Gastroesophageal sphincter (tissue), 3 donors: ENCODE results near the gene KIF2A.

Experiments used
- EP300 ChIP-seq: sonication (generic); formaldehyde crosslinking; IDR thresholded peaks from one replicate; pipeline ENCODE4 v1.6.1; 2017; ENCODE audit warnings: antibody characterized with exemption, mild to moderate bottlenecking
- POLR2A ChIP-seq, 2 donors: fragments of 450-650 bp; IDR thresholded peaks; one replicate each; pipeline ENCODE4 v1.6.1; 2017; ENCODE audit warnings: antibody characterized with exemption in 2 of 2, mild to moderate bottlenecking in 2 of 2, moderate library complexity in 1 of 2
- POLR2AphosphoS5 ChIP-seq: sonication (generic); formaldehyde crosslinking; IDR thresholded peaks from one replicate; pipeline ENCODE4 v1.6.1; 2017; ENCODE audit warnings: antibody characterized with exemption
- TF ChIP-seq, protein P1 (sequence below), 4 experiments: fragments of 200-600 bp in 2 of 4; fragments of 450-650 bp in 2 of 4; sonication (generic) in 1 of 4; IDR thresholded peaks; one replicate each; pipeline ENCODE4 v1.5.1; 2017 to 2019; ENCODE audit warnings: antibody characterized with exemption in 4 of 4, mild to moderate bottlenecking in 2 of 4, moderate library complexity in 2 of 4

DNA sequence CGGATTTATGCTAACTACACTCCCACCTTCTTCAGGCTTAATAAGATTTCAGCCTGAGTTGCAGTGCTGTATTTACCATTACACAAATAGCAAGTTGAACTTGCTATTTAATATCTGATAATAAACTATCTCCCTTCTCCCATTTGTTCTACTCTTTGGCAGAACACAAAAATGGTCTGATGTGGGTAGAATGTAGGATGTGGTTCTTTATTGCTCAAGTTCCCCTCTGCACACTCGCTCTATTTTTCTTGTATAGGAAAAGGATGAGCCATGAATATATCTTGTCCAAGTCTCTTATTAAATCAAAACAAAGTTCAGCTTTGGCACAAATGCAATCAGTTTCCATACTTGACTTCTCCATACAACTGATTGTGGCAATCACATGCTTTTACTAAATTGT is 37.2 kb upstream of the KIF2A start:
- TF ChIP-seq, protein P1, sequence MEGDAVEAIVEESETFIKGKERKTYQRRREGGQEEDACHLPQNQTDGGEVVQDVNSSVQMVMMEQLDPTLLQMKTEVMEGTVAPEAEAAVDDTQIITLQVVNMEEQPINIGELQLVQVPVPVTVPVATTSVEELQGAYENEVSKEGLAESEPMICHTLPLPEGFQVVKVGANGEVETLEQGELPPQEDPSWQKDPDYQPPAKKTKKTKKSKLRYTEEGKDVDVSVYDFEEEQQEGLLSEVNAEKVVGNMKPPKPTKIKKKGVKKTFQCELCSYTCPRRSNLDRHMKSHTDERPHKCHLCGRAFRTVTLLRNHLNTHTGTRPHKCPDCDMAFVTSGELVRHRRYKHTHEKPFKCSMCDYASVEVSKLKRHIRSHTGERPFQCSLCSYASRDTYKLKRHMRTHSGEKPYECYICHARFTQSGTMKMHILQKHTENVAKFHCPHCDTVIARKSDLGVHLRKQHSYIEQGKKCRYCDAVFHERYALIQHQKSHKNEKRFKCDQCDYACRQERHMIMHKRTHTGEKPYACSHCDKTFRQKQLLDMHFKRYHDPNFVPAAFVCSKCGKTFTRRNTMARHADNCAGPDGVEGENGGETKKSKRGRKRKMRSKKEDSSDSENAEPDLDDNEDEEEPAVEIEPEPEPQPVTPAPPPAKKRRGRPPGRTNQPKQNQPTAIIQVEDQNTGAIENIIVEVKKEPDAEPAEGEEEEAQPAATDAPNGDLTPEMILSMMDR (IDR thresholded peaks at IDR 0.05) = no peak
- no peak for TF ChIP-seq POLR2A (IDR thresholded peaks at IDR 0.05)
- TF ChIP-seq EP300 = no peak
- TF ChIP-seq POLR2AphosphoS5 = no peak
